ENCODE results near the gene HSD17B1. TPM values are rescaled to one million over a fixed set of nuclear protein-coding genes. Genes with fewer than 3 reads are reported as not detected.

The HSD17B1 gene
- total RNA-seq, 1 donor from 2014 or later: 2.2 TPM

DNA sequence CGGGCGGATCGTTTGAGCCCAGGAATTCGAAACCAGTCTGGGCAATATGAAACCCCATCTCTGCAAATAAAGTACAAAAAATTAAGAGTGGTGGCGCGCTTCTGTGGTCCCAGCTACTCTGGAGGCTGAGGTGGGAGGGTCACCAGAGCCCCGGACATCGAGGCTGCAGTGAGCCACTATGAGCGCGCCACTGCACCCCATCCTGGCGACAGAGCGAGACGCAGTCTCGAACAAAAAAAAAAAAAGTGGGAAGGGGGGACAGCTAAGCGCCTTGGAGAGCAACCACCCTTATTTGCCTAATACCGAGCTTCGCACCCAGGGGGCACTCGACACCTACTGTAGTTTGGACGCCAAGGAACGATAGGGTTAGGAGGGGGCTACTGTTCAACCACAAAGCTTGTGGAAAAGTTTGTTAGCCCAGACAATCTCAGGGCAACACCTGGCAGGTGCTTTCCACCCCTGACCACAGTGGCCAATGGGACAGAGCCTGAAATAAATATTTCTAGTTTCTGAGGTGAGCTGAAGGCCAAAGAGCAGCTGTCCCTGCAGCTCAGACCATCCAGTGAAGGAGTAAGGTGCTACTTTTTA lies 25.7 kb downstream of the HSD17B1 start:
- TF ChIP-seq, protein P1, sequence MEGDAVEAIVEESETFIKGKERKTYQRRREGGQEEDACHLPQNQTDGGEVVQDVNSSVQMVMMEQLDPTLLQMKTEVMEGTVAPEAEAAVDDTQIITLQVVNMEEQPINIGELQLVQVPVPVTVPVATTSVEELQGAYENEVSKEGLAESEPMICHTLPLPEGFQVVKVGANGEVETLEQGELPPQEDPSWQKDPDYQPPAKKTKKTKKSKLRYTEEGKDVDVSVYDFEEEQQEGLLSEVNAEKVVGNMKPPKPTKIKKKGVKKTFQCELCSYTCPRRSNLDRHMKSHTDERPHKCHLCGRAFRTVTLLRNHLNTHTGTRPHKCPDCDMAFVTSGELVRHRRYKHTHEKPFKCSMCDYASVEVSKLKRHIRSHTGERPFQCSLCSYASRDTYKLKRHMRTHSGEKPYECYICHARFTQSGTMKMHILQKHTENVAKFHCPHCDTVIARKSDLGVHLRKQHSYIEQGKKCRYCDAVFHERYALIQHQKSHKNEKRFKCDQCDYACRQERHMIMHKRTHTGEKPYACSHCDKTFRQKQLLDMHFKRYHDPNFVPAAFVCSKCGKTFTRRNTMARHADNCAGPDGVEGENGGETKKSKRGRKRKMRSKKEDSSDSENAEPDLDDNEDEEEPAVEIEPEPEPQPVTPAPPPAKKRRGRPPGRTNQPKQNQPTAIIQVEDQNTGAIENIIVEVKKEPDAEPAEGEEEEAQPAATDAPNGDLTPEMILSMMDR (conservative IDR thresholded peaks at IDR 0.05): peak; percentile 83
- Mint-ChIP-seq H3K27ac (peak overlapping the region; percentile 94), H3K9me3 (no peaks in the 10 kb centered on the region), H3K4me1 (ENCODE audit: unreplicated experiment) (peaks cover 26% of the 10 kb centered on the region), H3K36me3 (peaks cover 14% of the 10 kb centered on the region), H3K27me3 (no peaks in the 10 kb centered on the region), H3K4me3 (peak overlapping the region; percentile 99)
- peak; percentile 79 for DNase-seq (ENCODE audit: extremely low spot score, unreplicated experiment)

DNA sequence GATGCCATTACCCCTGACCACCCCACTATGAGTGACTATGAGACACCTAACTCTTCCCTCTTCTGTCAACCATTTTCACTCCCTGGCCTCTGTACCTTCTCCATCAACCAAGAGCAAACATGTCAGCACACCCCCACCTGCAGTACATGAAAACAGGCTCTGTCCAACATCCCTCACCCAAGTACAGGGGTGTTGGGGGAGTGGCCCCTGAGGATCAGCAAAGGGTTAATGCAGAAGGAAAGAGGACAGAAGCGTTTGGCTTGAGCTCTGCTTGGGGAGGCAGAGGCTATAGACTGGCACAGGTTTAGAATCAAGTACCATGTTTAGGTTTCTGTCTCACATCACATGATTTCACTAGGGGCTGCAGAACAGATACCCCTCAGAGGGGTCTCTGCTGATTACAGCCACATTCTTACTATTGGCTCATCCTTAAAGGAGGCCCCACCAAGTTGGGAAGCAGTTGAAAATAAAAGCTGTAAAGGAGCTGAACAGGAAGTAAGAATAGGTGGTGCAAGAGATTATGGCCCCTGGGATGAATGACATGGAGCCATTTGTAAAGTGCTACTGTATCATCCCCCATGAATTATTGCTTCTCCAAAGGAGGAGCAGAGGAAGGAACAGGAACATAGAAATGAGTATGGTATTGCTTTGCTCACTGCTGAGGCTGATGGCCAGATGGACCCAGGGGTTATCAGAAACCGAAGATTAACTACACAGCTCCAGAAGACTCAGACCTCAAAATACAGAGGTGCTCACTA lies 27.2 kb downstream of the HSD17B1 start:
- Mint-ChIP-seq H3K9me3 (no peaks in the 10 kb centered on the region), H3K4me3 (peak overlapping the region; percentile 56), H3K4me1 (ENCODE audit: unreplicated experiment) (peaks cover 25% of the 10 kb centered on the region), H3K27me3 (no peaks in the 10 kb centered on the region), H3K27ac (peak overlapping the region; percentile 63), H3K36me3 (peaks cover 12% of the 10 kb centered on the region)
- TF ChIP-seq, protein P1 (conservative IDR thresholded peaks at IDR 0.05): no peak
- no peak for DNase-seq (ENCODE audit: extremely low spot score, unreplicated experiment)

DNA sequence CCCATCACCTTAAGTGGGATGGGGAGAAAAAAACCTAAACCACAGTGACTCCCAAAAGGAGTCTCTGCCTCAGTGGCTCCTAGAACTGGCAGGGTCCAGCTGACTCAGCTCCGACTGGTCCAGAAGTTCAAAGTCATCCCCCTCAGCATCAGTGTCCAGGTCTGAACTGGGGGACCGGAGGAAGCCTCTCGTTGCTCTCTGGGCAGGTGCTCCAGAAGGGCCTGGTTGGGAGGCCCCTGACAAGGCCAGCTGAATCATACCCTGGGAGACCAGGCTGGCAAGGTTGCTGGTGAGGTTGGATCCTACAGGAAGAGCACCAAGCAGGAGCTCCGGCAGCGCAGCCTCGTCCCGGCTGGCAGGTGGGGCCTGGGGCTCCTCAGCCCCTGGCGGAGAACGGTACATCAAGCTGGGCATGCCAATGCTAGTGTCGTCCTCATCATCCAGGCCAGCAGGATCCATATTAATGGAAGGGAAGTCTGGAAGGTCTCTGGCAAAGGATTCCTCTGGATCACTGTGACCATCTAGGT lies 29.1 kb downstream of the HSD17B1 start:
- Mint-ChIP-seq H3K4me1 (ENCODE audit: unreplicated experiment) (peaks cover 14% of the 10 kb centered on the region), H3K9me3 (no peaks in the 10 kb centered on the region), H3K36me3 (peaks cover 11% of the 10 kb centered on the region), H3K4me3 (no peak overlapping the region), H3K27me3 (no peaks in the 10 kb centered on the region), H3K27ac (no peak overlapping the region)
- DNase-seq (ENCODE audit: extremely low spot score, unreplicated experiment): no peak
- TF ChIP-seq, protein P1 (conservative IDR thresholded peaks at IDR 0.05): no peak

DNA sequence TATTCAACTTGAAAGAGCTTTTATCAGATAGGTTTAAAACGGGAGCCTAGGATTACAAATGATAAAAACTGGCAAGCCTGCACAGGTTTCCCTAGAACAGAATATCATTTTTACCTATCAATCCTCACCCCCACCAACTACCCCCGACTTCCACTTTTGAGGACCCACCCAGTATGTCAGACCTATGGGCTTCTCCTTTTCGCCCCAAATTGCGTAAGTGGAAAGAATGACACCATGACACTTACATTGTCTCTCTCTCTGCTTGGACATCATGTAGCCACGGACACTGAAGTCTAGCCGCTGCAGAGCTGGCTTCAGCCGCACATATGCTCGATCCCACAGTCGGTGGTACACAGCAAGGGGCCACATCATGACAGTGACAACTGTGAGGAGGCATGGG lies 32.2 kb downstream of the HSD17B1 start:
- TF ChIP-seq, protein P1 (conservative IDR thresholded peaks at IDR 0.05): no peak
- H3K27me3 Mint-ChIP-seq: no peaks in the 10 kb centered on the region
- no peak overlapping the region for H3K4me3 Mint-ChIP-seq
- peaks cover 23% of the 10 kb centered on the region for H3K36me3 Mint-ChIP-seq
- no peaks in the 10 kb centered on the region for H3K9me3 Mint-ChIP-seq
- no peak for DNase-seq (ENCODE audit: extremely low spot score, unreplicated experiment)
- H3K27ac Mint-ChIP-seq: no peak overlapping the region
- no peaks in the 10 kb centered on the region for H3K4me1 Mint-ChIP-seq (ENCODE audit: unreplicated experiment)

DNA sequence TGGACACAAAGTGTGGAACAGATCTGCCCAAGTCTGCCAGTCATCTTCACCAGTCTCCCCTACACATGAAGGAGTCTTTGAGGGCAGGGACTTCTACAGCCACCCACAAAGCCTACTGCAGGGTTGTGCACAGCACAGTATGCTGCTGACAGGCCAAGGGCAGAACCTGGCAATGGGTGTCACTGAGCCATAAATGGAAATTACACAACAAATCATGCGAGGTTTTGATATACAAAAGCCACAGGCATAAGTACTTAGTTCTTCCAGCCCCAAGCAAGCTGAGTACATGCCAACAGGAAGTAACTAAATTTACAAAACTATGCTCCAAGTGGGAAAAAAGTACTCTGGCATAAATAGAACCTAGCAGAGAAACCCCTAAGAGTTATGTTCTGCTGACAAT lies 32.6 kb downstream of the HSD17B1 start:
- Mint-ChIP-seq H3K27ac (no peak overlapping the region), H3K9me3 (no peaks in the 10 kb centered on the region), H3K4me3 (no peak overlapping the region), H3K27me3 (no peaks in the 10 kb centered on the region), H3K4me1 (ENCODE audit: unreplicated experiment) (no peaks in the 10 kb centered on the region), H3K36me3 (peaks cover 23% of the 10 kb centered on the region)
- TF ChIP-seq, protein P1 (conservative IDR thresholded peaks at IDR 0.05): no peak
- no peak for DNase-seq (ENCODE audit: extremely low spot score, unreplicated experiment)

Data from type B pancreatic cell (in vitro differentiated cells).